Measurements from ENCODE around the gene KCNA4. TPM values are rescaled to one million over a fixed set of nuclear protein-coding genes. Genes with fewer than 3 reads are reported as not detected.

The KCNA4 gene
- polyA plus RNA-seq, 1 experiment: not detected

GRCh38 chr11:30012346-30012745, 4.5 kb downstream of the KCNA4 start:
- no peak overlapping the region for H3K4me3 ChIP-seq (ENCODE audit: low read depth, low read length)
- TF ChIP-seq CTCF (IDR thresholded peaks at IDR 0.05; ENCODE audit: insufficient read depth, low read depth, low read length): no peak
- ChIA-PET POLR2A (no interaction called here), CTCF (no interaction called here)
- no peaks in the 10 kb centered on the region for H3K27me3 ChIP-seq (ENCODE audit: control insufficient read depth, insufficient read depth, low read length)
- no peaks in the 10 kb centered on the region for H3K36me3 ChIP-seq (ENCODE audit: control insufficient read depth, insufficient read depth, low read length)
- DNase-seq (ENCODE audit: low read depth): no peak

GRCh38 chr11:30009060-30009459, 7.8 kb downstream of the KCNA4 start:
- Histone ChIP-seq H3K36me3 (ENCODE audit: control insufficient read depth, insufficient read depth, low read length) (no peaks in the 10 kb centered on the region), H3K4me3 (ENCODE audit: low read depth, low read length) (no peak overlapping the region), H3K27me3 (ENCODE audit: control insufficient read depth, insufficient read depth, low read length) (no peaks in the 10 kb centered on the region)
- ChIA-PET CTCF (no interaction called here), POLR2A (no interaction called here)
- no peak for DNase-seq (ENCODE audit: low read depth)
- no peak for TF ChIP-seq CTCF (IDR thresholded peaks at IDR 0.05; ENCODE audit: insufficient read depth, low read depth, low read length)

- ChIA-PET POLR2A (no interaction called here), CTCF (no interaction called here)
- no peak for DNase-seq (ENCODE audit: low read depth)
- no peak overlapping the region for H3K4me3 ChIP-seq (ENCODE audit: low read depth, low read length)
- no peak for TF ChIP-seq CTCF (IDR thresholded peaks at IDR 0.05; ENCODE audit: insufficient read depth, low read depth, low read length)
- no peaks in the 10 kb centered on the region for H3K36me3 ChIP-seq (ENCODE audit: control insufficient read depth, insufficient read depth, low read length)
- H3K27me3 ChIP-seq (ENCODE audit: control insufficient read depth, insufficient read depth, low read length): no peaks in the 10 kb centered on the region
Observed at GRCh38 chr11:30006876-30007275, 10.0 kb downstream of the KCNA4 start.

GRCh38 chr11:30002157-30002785, 14.6 kb downstream of the KCNA4 start:
- no peak for DNase-seq (ENCODE audit: low read depth)
- Histone ChIP-seq H3K4me3 (ENCODE audit: low read depth, low read length) (no peak overlapping the region), H3K27me3 (ENCODE audit: control insufficient read depth, insufficient read depth, low read length) (no peaks in the 10 kb centered on the region), H3K36me3 (ENCODE audit: control insufficient read depth, insufficient read depth, low read length) (no peaks in the 10 kb centered on the region)
- CTCF ChIA-PET: interaction anchor here (1.2 kb wide), 1 partner anchor 9 kb away, joined by 3 read pairs; no protein-coding TSS in a partner anchor
- POLR2A ChIA-PET: no interaction called here
- TF ChIP-seq CTCF (IDR thresholded peaks at IDR 0.05; ENCODE audit: insufficient read depth, low read depth, low read length): no peak

GRCh38 chr11:30000986-30001750, 15.7 kb downstream of the KCNA4 start:
- DNase-seq (ENCODE audit: low read depth): no peak
- H3K4me3 ChIP-seq (ENCODE audit: low read depth, low read length): no peak overlapping the region
- no peak for TF ChIP-seq CTCF (IDR thresholded peaks at IDR 0.05; ENCODE audit: insufficient read depth, low read depth, low read length)
- H3K27me3 ChIP-seq (ENCODE audit: control insufficient read depth, insufficient read depth, low read length): no peaks in the 10 kb centered on the region
- H3K36me3 ChIP-seq (ENCODE audit: control insufficient read depth, insufficient read depth, low read length): no peaks in the 10 kb centered on the region
- CTCF ChIA-PET: no interaction called here
- POLR2A ChIA-PET: no interaction called here
